ENCODE data around the gene OBP2A.

- TF ChIP-seq CTCF (IDR thresholded peaks at IDR 0.05; ENCODE audit: low read length): no peak
- TF ChIP-seq EZH2 (IDR thresholded peaks at IDR 0.05; ENCODE audit: borderline replicate concordance, low read length): no peak
Observed at GRCh38 chr9:135522931-135523330, 23.0 kb upstream of the OBP2A start.

Measured in OCI-LY1 (cell line).